Measurements from ENCODE around the gene RBM43.

The RBM43 gene

GRCh38 chr2:151198645-151199044 lies 63.0 kb downstream of the RBM43 start:
- ChIA-PET POLR2A (no interaction called here), CTCF (no interaction called here)
- no peak for DNase-seq (ENCODE audit: extremely low spot score)
- no peak for TF ChIP-seq CTCF (IDR thresholded peaks at IDR 0.05; ENCODE audit: control extremely low read depth, extremely low read depth, low read depth, missing control alignments)

Data from GM10248 (cell line).